ENCODE results near the gene RIMKLA.

DNA sequence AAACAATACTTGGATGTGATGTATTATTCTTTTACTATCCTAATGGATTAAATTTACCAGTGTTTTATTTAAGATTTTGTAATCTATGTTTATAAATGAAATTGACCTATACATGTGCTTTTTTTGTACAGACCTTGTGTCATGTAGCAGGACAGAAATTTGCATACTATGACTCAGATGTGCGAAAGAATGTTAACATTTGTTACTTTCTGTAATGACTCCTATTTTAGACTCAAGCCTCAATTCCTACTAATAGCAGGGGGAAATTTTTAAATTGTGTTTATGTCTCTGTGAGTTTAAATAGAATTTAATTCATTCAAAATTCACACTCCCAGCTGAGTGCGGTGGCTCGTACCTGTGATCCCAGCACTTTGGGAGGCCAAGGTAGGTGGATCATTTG lies 21.8 kb upstream of the RIMKLA start:
- no peak for TF ChIP-seq EZH2 (IDR thresholded peaks at IDR 0.05; ENCODE audit: insufficient read depth, low read length)
- TF ChIP-seq, protein P1, sequence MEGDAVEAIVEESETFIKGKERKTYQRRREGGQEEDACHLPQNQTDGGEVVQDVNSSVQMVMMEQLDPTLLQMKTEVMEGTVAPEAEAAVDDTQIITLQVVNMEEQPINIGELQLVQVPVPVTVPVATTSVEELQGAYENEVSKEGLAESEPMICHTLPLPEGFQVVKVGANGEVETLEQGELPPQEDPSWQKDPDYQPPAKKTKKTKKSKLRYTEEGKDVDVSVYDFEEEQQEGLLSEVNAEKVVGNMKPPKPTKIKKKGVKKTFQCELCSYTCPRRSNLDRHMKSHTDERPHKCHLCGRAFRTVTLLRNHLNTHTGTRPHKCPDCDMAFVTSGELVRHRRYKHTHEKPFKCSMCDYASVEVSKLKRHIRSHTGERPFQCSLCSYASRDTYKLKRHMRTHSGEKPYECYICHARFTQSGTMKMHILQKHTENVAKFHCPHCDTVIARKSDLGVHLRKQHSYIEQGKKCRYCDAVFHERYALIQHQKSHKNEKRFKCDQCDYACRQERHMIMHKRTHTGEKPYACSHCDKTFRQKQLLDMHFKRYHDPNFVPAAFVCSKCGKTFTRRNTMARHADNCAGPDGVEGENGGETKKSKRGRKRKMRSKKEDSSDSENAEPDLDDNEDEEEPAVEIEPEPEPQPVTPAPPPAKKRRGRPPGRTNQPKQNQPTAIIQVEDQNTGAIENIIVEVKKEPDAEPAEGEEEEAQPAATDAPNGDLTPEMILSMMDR (IDR thresholded peaks at IDR 0.05; ENCODE audit: insufficient read depth, low read depth, low read length) = no peak
